ENCODE results near the gene WTAP.
"Not testable (repeated sequence)": the region's sequence is repeated elsewhere in the genome, so short reads cannot be mapped to it uniquely, and the experiment has no call there.

Gene WTAP

GRCh38 chr6:159778131-159778530, 50.8 kb downstream of the WTAP start:
- no peak for DNase-seq
- H3K36me3 ChIP-seq (ENCODE audit: control insufficient read depth, insufficient read depth, low read length): peaks cover 67% of the 10 kb centered on the region

DNA sequence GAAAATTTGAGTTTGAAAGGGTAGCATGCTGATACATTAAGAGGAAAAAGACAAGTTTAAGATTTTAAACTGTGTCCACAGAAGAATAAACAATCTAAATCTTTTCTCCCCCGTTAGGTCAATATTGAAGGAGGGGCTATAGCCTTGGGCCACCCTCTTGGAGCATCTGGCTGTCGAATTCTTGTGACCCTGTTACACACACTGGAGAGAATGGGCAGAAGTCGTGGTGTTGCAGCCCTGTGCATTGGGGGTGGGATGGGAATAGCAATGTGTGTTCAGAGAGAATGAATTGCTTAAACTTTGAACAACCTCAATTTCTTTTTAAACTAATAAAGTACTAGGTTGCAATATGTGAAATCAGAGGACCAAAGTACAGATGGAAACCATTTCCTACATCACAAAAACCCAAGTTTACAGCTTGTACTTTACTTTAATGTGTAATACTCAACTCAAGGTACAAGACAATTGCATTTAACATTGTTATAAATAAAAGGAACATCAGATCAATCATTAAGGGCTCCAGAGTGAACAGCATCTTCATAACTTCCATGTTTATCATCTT, 51.3 kb downstream of the WTAP start:
- peaks cover 72% of the 10 kb centered on the region for H3K36me3 ChIP-seq (ENCODE audit: control insufficient read depth, insufficient read depth, low read length)
- no peaks in the 10 kb centered on the region for H3K27me3 ChIP-seq (replicated peaks; ENCODE audit: control insufficient read depth, insufficient read depth, low read length, poor library complexity, severe bottlenecking)
- H3K27ac ChIP-seq (ENCODE audit: insufficient read depth, low read length, poor library complexity, severe bottlenecking): no peak overlapping the region
- H3K9me3 ChIP-seq (ENCODE audit: control insufficient read depth, low read length): no peaks in the 10 kb centered on the region
- no peak overlapping the region for H3K4me3 ChIP-seq (ENCODE audit: insufficient read depth, low read depth, low read length, poor library complexity, severe bottlenecking)
- H3K4me1 ChIP-seq (ENCODE audit: control insufficient read depth, insufficient read depth, low read length, poor library complexity, severe bottlenecking): no peaks in the 10 kb centered on the region
- no peak for DNase-seq

More at GRCh38 chr6:159778131-159778530, 50.8 kb downstream of the WTAP start:
- Histone ChIP-seq H3K27me3 (replicated peaks; ENCODE audit: control insufficient read depth, insufficient read depth, low read length, poor library complexity, severe bottlenecking) (no peaks in the 10 kb centered on the region), H3K4me3 (ENCODE audit: insufficient read depth, low read depth, low read length, poor library complexity, severe bottlenecking) (no peak overlapping the region), H3K27ac (ENCODE audit: insufficient read depth, low read length, poor library complexity, severe bottlenecking) (no peak overlapping the region), H3K9me3 (ENCODE audit: control insufficient read depth, low read length) (no peaks in the 10 kb centered on the region), H3K4me1 (ENCODE audit: control insufficient read depth, insufficient read depth, low read length, poor library complexity, severe bottlenecking) (no peaks in the 10 kb centered on the region)

- peaks cover 34% of the 10 kb centered on the region for H3K4me1 ChIP-seq (ENCODE audit: control insufficient read depth, insufficient read depth, low read length, poor library complexity, severe bottlenecking)
- peak in 1 of 3 donors; percentile 6 for DNase-seq
- peaks cover 41% of the 10 kb centered on the region for H3K36me3 ChIP-seq (ENCODE audit: control insufficient read depth, insufficient read depth, low read length)
- peak overlapping the region; percentile 91 for H3K27ac ChIP-seq (ENCODE audit: insufficient read depth, low read length, poor library complexity, severe bottlenecking)
- H3K27me3 ChIP-seq (replicated peaks; ENCODE audit: control insufficient read depth, insufficient read depth, low read length, poor library complexity, severe bottlenecking): no peaks in the 10 kb centered on the region
- H3K4me3 ChIP-seq (ENCODE audit: insufficient read depth, low read depth, low read length, poor library complexity, severe bottlenecking): peak overlapping the region; percentile 88
- H3K9me3 ChIP-seq (ENCODE audit: control insufficient read depth, low read length): no peaks in the 10 kb centered on the region
Measured at GRCh38 chr6:159788276-159788675, 61.0 kb downstream of the WTAP start.

- H3K4me3 ChIP-seq (ENCODE audit: insufficient read depth, low read depth, low read length, poor library complexity, severe bottlenecking): peak overlapping the region; percentile 88
- peak in 1 of 3 donors; percentile 28 for DNase-seq
- no peaks in the 10 kb centered on the region for H3K27me3 ChIP-seq (replicated peaks; ENCODE audit: control insufficient read depth, insufficient read depth, low read length, poor library complexity, severe bottlenecking)
- H3K9me3 ChIP-seq (ENCODE audit: control insufficient read depth, low read length): no peaks in the 10 kb centered on the region
- H3K27ac ChIP-seq (ENCODE audit: insufficient read depth, low read length, poor library complexity, severe bottlenecking): peak overlapping the region; percentile 91
- peaks cover 34% of the 10 kb centered on the region for H3K4me1 ChIP-seq (ENCODE audit: control insufficient read depth, insufficient read depth, low read length, poor library complexity, severe bottlenecking)
- H3K36me3 ChIP-seq (ENCODE audit: control insufficient read depth, insufficient read depth, low read length): peaks cover 36% of the 10 kb centered on the region
Measured at GRCh38 chr6:159788753-159789376, 61.6 kb downstream of the WTAP start.

GRCh38 chr6:159789377-159790148, 62.3 kb downstream of the WTAP start, which contains the start of gene TCP1:
TSS of gene TCP1 (minus strand) at chr6:159789602. CDS start at chr6:159789468, 134 bp downstream.
- Histone ChIP-seq H3K27ac (ENCODE audit: insufficient read depth, low read length, poor library complexity, severe bottlenecking) (peak within 1 kb of the TSS; percentile 91), H3K27me3 (replicated peaks; ENCODE audit: control insufficient read depth, insufficient read depth, low read length, poor library complexity, severe bottlenecking) (no peaks in the 10 kb centered on the region), H3K4me3 (ENCODE audit: insufficient read depth, low read depth, low read length, poor library complexity, severe bottlenecking) (peak within 1 kb of the TSS; percentile 88), H3K4me1 (ENCODE audit: control insufficient read depth, insufficient read depth, low read length, poor library complexity, severe bottlenecking) (peaks cover 34% of the 10 kb centered on the region), H3K36me3 (ENCODE audit: control insufficient read depth, insufficient read depth, low read length) (peaks cover 38% of the 10 kb centered on the region), H3K9me3 (ENCODE audit: control insufficient read depth, low read length) (no peaks in the 10 kb centered on the region)
- peak; percentile 98 to 99 (median 99) for DNase-seq

DNA sequence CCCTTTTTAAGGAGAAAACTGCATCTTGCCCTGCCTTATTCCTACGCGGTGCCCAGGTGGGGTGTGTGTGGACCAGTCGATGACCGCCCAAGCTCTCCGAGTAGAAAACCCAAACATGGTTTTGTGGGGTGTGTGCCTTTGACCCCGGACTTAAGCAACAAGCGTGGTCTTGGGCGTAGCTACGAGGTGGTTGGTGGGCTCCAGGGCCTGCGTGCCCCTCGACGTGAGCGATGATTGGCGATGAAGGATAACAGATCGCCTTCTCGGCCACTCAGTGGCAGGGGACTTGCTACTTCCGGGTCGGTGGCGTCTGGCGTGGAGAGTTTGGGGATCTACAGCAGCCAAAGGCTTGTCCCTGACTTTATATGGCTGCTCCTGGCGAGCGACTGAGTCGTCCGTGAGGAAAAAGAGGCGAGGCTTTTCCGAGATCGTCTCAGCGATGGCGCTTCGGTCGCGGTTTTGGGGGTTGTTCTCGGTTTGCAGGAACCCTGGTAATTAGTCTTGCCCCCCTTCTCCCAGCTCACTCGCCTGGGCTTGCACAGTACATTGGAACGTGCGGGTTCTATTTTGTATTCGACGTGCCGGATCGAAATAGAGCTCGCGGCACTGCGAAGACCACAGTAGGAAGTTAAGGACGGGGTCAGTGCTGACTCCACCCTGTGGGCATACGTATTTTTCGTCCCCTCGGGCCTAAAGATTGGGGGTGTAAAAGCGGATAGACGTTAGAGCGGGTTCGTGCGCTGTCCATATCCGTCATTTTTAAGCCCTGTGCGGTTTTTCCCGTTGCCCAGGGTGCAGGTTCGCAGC, 63.0 kb downstream of the WTAP start, which contains the start of gene MRPL18:
Gene MRPL18, plus strand, starts transcription at position 319 of the 807 bp plus-strand sequence. Its CDS starts 121 bp downstream, at position 440.
- peaks cover 31% of the 10 kb centered on the region for H3K36me3 ChIP-seq (ENCODE audit: control insufficient read depth, insufficient read depth, low read length)
- peak within 1 kb of the TSS; percentile 91 for H3K27ac ChIP-seq (ENCODE audit: insufficient read depth, low read length, poor library complexity, severe bottlenecking)
- DNase-seq: peak; percentile 81 to 85 (median 81)

GRCh38 chr6:159790956-159791598, 63.8 kb downstream of the WTAP start:
- no peaks in the 10 kb centered on the region for H3K9me3 ChIP-seq (ENCODE audit: control insufficient read depth, low read length)
- no peaks in the 10 kb centered on the region for H3K27me3 ChIP-seq (replicated peaks; ENCODE audit: control insufficient read depth, insufficient read depth, low read length, poor library complexity, severe bottlenecking)
- peak overlapping the region; percentile 91 for H3K27ac ChIP-seq (ENCODE audit: insufficient read depth, low read length, poor library complexity, severe bottlenecking)
- peak overlapping the region; percentile 88 for H3K4me3 ChIP-seq (ENCODE audit: insufficient read depth, low read depth, low read length, poor library complexity, severe bottlenecking)
- H3K36me3 ChIP-seq (ENCODE audit: control insufficient read depth, insufficient read depth, low read length): peaks cover 26% of the 10 kb centered on the region
- peak in 2 of 3 donors; percentile 6 to 25 for DNase-seq
- H3K4me1 ChIP-seq (ENCODE audit: control insufficient read depth, insufficient read depth, low read length, poor library complexity, severe bottlenecking): peaks cover 34% of the 10 kb centered on the region

More for the DNA sequence above, 63.0 kb downstream of the WTAP start, which contains the start of gene MRPL18:
- Histone ChIP-seq H3K4me1 (ENCODE audit: control insufficient read depth, insufficient read depth, low read length, poor library complexity, severe bottlenecking) (peaks cover 34% of the 10 kb centered on the region), H3K9me3 (ENCODE audit: control insufficient read depth, low read length) (no peaks in the 10 kb centered on the region), H3K27me3 (replicated peaks; ENCODE audit: control insufficient read depth, insufficient read depth, low read length, poor library complexity, severe bottlenecking) (no peaks in the 10 kb centered on the region), H3K4me3 (ENCODE audit: insufficient read depth, low read depth, low read length, poor library complexity, severe bottlenecking) (peak within 1 kb of the TSS; percentile 88)

DNA sequence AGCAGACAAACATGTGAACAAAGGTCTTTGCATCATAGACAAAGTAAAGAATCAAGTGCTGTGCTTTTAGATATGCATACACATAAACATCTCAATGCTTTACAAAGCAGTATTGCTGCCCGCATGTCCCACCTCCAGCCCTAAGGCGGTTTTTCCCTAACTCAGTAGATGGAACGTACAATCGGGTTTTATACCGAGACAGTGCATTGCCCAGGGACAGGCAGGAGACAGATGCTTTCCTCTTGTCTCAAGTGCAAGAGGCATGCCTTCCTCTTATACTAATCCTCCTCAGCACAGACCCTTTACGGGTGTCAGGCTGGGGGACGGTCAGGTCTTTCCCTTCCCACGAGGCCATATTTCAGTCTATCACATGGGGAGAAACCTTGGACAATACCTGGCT, 67.7 kb downstream of the WTAP start:
- DNase-seq; H3K27ac ChIP-seq (ENCODE audit: insufficient read depth, low read length, poor library complexity, severe bottlenecking); H3K4me3 ChIP-seq (ENCODE audit: insufficient read depth, low read depth, low read length, poor library complexity, severe bottlenecking); H3K27me3 ChIP-seq (replicated peaks; ENCODE audit: control insufficient read depth, insufficient read depth, low read length, poor library complexity, severe bottlenecking); H3K9me3 ChIP-seq (ENCODE audit: control insufficient read depth, low read length): not testable (repeated sequence)
- Histone ChIP-seq H3K36me3 (ENCODE audit: control insufficient read depth, insufficient read depth, low read length) (peaks cover 45% of the 10 kb centered on the region), H3K4me1 (ENCODE audit: control insufficient read depth, insufficient read depth, low read length, poor library complexity, severe bottlenecking) (peaks cover 24% of the 10 kb centered on the region)

- no peak overlapping the region for H3K27ac ChIP-seq (ENCODE audit: insufficient read depth, low read length, poor library complexity, severe bottlenecking)
Measured at GRCh38 chr6:159797554-159797953, 70.2 kb downstream of the WTAP start.

More at GRCh38 chr6:159797554-159797953, 70.2 kb downstream of the WTAP start:
- Histone ChIP-seq H3K36me3 (ENCODE audit: control insufficient read depth, insufficient read depth, low read length) (peaks cover 43% of the 10 kb centered on the region), H3K27me3 (replicated peaks; ENCODE audit: control insufficient read depth, insufficient read depth, low read length, poor library complexity, severe bottlenecking) (no peaks in the 10 kb centered on the region), H3K4me1 (ENCODE audit: control insufficient read depth, insufficient read depth, low read length, poor library complexity, severe bottlenecking) (peaks cover 4% of the 10 kb centered on the region), H3K9me3 (ENCODE audit: control insufficient read depth, low read length) (no peaks in the 10 kb centered on the region), H3K4me3 (ENCODE audit: insufficient read depth, low read depth, low read length, poor library complexity, severe bottlenecking) (no peak overlapping the region)
- no peak for DNase-seq
